PC-3 (cell line): ENCODE data around the gene AGPS. TPM values are rescaled to one million over a fixed set of nuclear protein-coding genes. Genes with fewer than 3 reads are reported as not detected.

Experiments used
- ATAC-seq: fragments of 200-7000 bp; cut with Tn5 transposase; 2 replicates; pipeline ENCODE4 v1.9.1; 2020; ENCODE audit warnings: mild to moderate bottlenecking, moderate library complexity
- BruUV-seq: library from RNA; stranded (reverse); fragments of 400-500 nt; replicated peaks from 2 replicates; lab custom pipeline; 2021; lab: Mats Ljungman, UMichigan
- CTCF ChIA-PET: fragments of 300-600 bp; sonication (Branson Sonifier 250); formaldehyde crosslinking; loops from one replicate; lab custom pipeline; 2022; ENCODE audit warnings: antibody characterized with exemption; lab: Charles Lee
- POLR2A ChIA-PET: fragments of 300-600 bp; sonication (Branson Sonifier 250); formaldehyde crosslinking; loops from one replicate; lab custom pipeline; 2022; ENCODE audit warnings: antibody characterized with exemption; ENCODE audit not compliant: unreplicated experiment; lab: Charles Lee
- DNase-seq: peaks from one replicate; pipeline ENCODE4 v3.0.0-alpha.2; 2015
- H2AFZ ChIP-seq: fragments of 300-600 bp; sonication (generic); 2 replicates; pipeline ENCODE4 v1.6.0; 2016; ENCODE audit warnings: antibody characterized with exemption, low read length
- H3F3A ChIP-seq: fragments of 300-600 bp; sonication (generic); one replicate; pipeline ENCODE4 v1.6.0; 2017; ENCODE audit warnings: antibody characterized with exemption, low read length, control low read depth, mild to moderate bottlenecking; ENCODE audit not compliant: unreplicated experiment
- H3K27ac ChIP-seq: fragments of 300-600 bp; sonication (generic); 2 replicates; pipeline ENCODE4 v1.5.1; 2016; ENCODE audit warnings: mild to moderate bottlenecking, low read length
- H3K27me3 ChIP-seq: fragments of 300-600 bp; sonication (generic); 2 replicates; pipeline ENCODE4 v1.6.1; 2016; ENCODE audit warnings: low read length, mixed read lengths
- H3K36me3 ChIP-seq: fragments of 300-600 bp; sonication (generic); 2 replicates; pipeline ENCODE4 v1.6.1; 2016; ENCODE audit warnings: low read depth, mixed run types, low read length, mixed read lengths
- H3K4me1 ChIP-seq: fragments of 300-600 bp; sonication (generic); 2 replicates; pipeline ENCODE4 v1.5.1; 2016; ENCODE audit warnings: low read length; ENCODE audit not compliant: insufficient read depth
- H3K4me2 ChIP-seq: fragments of 300-600 bp; sonication (generic); 2 replicates; pipeline ENCODE4 v1.6.0; 2016; ENCODE audit warnings: low read length
- H3K4me3 ChIP-seq: fragments of 300-600 bp; sonication (generic); 2 replicates; pipeline ENCODE4 v1.5.1; 2016; ENCODE audit warnings: mild to moderate bottlenecking, low read length, mixed read lengths
- H3K79me2 ChIP-seq: fragments of 300-600 bp; sonication (generic); 2 replicates; pipeline ENCODE4 v1.6.1; 2017; ENCODE audit warnings: low read length, mixed read lengths
- H3K9ac ChIP-seq: fragments of 300-600 bp; sonication (generic); 2 replicates; pipeline ENCODE4 v1.6.0; 2016; ENCODE audit warnings: mild to moderate bottlenecking, low read length
- H3K9me2 ChIP-seq: fragments of 300-600 bp; sonication (generic); replicated peaks from 2 replicates; pipeline ENCODE4 v1.6.1; 2016; ENCODE audit warnings: mixed run types, low read length, mixed read lengths
- H3K9me3 ChIP-seq: fragments of 300-600 bp; sonication (generic); 2 replicates; pipeline ENCODE4 v1.6.1; 2016; ENCODE audit warnings: low read length, mixed read lengths
- H4K20me1 ChIP-seq: fragments of 300-600 bp; sonication (generic); 2 replicates; pipeline ENCODE4 v1.6.1; 2016; ENCODE audit warnings: low read length, mixed read lengths
- EZH2 ChIP-seq: fragments of 300-600 bp; sonication (generic); IDR thresholded peaks from one replicate; pipeline ENCODE4 v1.6.1; 2017; ENCODE audit warnings: antibody characterized with exemption, mild to moderate bottlenecking, low read length; ENCODE audit not compliant: unreplicated experiment
- EZH2phosphoT487 ChIP-seq: fragments of 300-600 bp; sonication (generic); IDR thresholded peaks from 2 replicates; pipeline ENCODE4 v1.6.1; 2018; ENCODE audit warnings: mild to moderate bottlenecking, antibody characterized with exemption, low read length, borderline replicate concordance
- intact Hi-C: fragments of 100-400 bp; cut with micrococcal nuclease; formaldehyde crosslinking; loops from 2 replicates; pipeline ENCODE4 v1.9.0; 2023
- total RNA-seq: library from RNA; depleted of rRNA; stranded (reverse); fragments of >200 nt; gene quantifications from 2 replicates; pipeline ENCODE4 v1.2.3, GENCODE V29; 2014
- TF ChIP-seq, protein P1 (sequence below): fragments of 300-600 bp; sonication (generic); conservative IDR thresholded peaks from 2 replicates; pipeline ENCODE4 v1.5.1; 2017; ENCODE audit warnings: antibody characterized with exemption, low read depth, mild to moderate bottlenecking, low read length

Gene AGPS
- total RNA-seq, 1 experiment from 2014 or later, result 147 TPM

DNA sequence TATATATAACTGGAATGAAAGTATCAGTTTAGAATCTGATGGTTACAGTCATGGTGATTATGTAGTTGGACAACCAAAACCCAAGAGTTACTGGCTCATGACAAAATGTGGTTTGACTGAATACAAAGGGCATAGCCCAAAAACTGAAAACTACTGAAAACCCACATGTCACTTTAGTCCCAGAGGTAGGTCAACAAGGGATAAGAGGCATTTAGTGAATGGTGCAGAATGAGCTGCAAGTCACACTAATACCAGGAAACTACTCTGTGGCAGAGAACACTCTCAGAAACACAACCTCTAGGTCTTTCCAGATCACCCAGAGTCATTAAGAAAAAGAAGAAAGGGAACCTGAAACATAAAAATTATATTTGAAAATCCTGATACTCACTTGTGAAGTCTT, 154.5 kb downstream of the AGPS start:
- no peaks in the 10 kb centered on the region for H3K9me3 ChIP-seq
- ChIA-PET CTCF (no interaction called here), POLR2A (no interaction called here)
- DNase-seq (no peak), ATAC-seq (no peak)
- H3K4me3 ChIP-seq, result no peak overlapping the region
- no peak overlapping the region for H2AFZ ChIP-seq
- no peak overlapping the region for H3K9ac ChIP-seq
- no peaks in the 10 kb centered on the region for H4K20me1 ChIP-seq
- no peak overlapping the region for H3K27ac ChIP-seq
- no peaks in the 10 kb centered on the region for H3K79me2 ChIP-seq
- no peaks in the 10 kb centered on the region for H3K36me3 ChIP-seq
- BruUV-seq, result no TSS peak
- no peaks in the 10 kb centered on the region for H3K9me2 ChIP-seq
- peaks cover 3% of the 10 kb centered on the region; the same call in 1 of the 2 replicates for H3K4me1 ChIP-seq
- no peaks in the 10 kb centered on the region for H3K27me3 ChIP-seq
- TF ChIP-seq EZH2, result no peak
- TF ChIP-seq EZH2phosphoT487, result no peak
- TF ChIP-seq, protein P1, sequence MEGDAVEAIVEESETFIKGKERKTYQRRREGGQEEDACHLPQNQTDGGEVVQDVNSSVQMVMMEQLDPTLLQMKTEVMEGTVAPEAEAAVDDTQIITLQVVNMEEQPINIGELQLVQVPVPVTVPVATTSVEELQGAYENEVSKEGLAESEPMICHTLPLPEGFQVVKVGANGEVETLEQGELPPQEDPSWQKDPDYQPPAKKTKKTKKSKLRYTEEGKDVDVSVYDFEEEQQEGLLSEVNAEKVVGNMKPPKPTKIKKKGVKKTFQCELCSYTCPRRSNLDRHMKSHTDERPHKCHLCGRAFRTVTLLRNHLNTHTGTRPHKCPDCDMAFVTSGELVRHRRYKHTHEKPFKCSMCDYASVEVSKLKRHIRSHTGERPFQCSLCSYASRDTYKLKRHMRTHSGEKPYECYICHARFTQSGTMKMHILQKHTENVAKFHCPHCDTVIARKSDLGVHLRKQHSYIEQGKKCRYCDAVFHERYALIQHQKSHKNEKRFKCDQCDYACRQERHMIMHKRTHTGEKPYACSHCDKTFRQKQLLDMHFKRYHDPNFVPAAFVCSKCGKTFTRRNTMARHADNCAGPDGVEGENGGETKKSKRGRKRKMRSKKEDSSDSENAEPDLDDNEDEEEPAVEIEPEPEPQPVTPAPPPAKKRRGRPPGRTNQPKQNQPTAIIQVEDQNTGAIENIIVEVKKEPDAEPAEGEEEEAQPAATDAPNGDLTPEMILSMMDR, result no peak
- no peak overlapping the region for H3K4me2 ChIP-seq
- intact Hi-C loops, result no loop called here
- H3F3A ChIP-seq, result no peaks in the 10 kb centered on the region

DNA sequence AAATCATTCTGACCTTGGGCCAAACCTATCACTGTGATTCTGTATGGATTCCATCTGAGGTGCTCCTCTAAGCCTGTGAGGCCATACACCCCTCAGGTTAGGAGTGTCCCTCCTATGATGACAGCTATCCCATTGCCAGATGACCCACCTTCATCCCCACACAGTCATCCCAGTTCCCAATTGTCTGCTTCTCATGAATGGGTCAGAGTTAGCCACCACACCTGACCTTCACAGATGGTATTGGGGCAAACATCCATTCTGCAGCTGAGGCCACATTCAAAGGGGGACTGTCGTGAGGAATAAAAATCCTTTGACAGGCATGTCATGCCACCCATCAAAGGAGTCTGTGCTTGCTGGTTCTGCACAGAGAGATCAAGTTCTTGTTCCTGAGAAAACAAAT, 155.2 kb downstream of the AGPS start:
- no peaks in the 10 kb centered on the region for H4K20me1 ChIP-seq
- POLR2A ChIA-PET, result no interaction called here
- no peak overlapping the region for H3K27ac ChIP-seq
- BruUV-seq, result no TSS peak
- H3K27me3 ChIP-seq, result no peaks in the 10 kb centered on the region
- TF ChIP-seq EZH2phosphoT487, result no peak
- TF ChIP-seq EZH2, result no peak
- TF ChIP-seq, protein P1, result no peak
- no peak overlapping the region for H2AFZ ChIP-seq
- H3K36me3 ChIP-seq, result no peaks in the 10 kb centered on the region
- H3F3A ChIP-seq, result no peaks in the 10 kb centered on the region
- H3K4me1 ChIP-seq, result peaks cover 5% of the 10 kb centered on the region; the same call in 1 of the 2 replicates
- no peaks in the 10 kb centered on the region for H3K79me2 ChIP-seq
- H3K9ac ChIP-seq, result no peak overlapping the region
- H3K4me3 ChIP-seq, result no peak overlapping the region
- ATAC-seq, result no peak
- intact Hi-C loops, result no loop called here
- no peaks in the 10 kb centered on the region for H3K9me2 ChIP-seq
- DNase-seq, result no peak
- H3K9me3 ChIP-seq, result no peaks in the 10 kb centered on the region
- CTCF ChIA-PET, result no interaction called here
- no peak overlapping the region for H3K4me2 ChIP-seq

DNA sequence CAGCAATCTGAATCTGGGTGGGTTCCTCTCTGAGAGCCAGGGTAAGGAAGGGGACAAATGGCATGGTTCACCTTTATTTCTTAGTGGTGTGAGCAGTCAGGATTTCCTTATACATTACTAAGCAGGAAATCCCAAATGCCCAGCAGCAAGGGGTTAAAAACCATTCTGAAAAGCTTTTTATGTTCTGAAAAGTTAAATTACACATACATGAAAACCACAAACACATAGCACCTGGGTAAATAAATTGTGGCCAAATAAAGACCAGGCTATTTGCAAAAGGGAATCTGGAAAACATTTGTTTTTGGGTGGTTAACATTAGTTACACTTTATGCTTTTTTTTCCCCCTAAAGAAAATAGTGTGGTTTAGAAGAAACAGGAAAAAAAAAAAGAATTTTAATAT, 156.1 kb downstream of the AGPS start:
- TF ChIP-seq EZH2 (no peak), EZH2phosphoT487 (no peak)
- POLR2A ChIA-PET, result no interaction called here
- intact Hi-C loops, result no loop called here

More for the DNA sequence above, 156.1 kb downstream of the AGPS start:
- no peaks in the 10 kb centered on the region for H3K36me3 ChIP-seq
- H3K79me2 ChIP-seq, result no peaks in the 10 kb centered on the region
- H4K20me1 ChIP-seq, result no peaks in the 10 kb centered on the region
- no peaks in the 10 kb centered on the region for H3K9me3 ChIP-seq
- H3K4me1 ChIP-seq, result peaks cover 5% of the 10 kb centered on the region; the same call in 1 of the 2 replicates
- H2AFZ ChIP-seq, result no peak overlapping the region
- BruUV-seq, result no TSS peak
- no peak for DNase-seq
- no peaks in the 10 kb centered on the region for H3F3A ChIP-seq
- H3K9ac ChIP-seq, result no peak overlapping the region
- H3K27ac ChIP-seq, result no peak overlapping the region
- ATAC-seq, result no peak
- no peak overlapping the region for H3K4me3 ChIP-seq
- H3K9me2 ChIP-seq, result no peaks in the 10 kb centered on the region
- H3K4me2 ChIP-seq, result no peak overlapping the region
- CTCF ChIA-PET, result no interaction called here
- no peaks in the 10 kb centered on the region for H3K27me3 ChIP-seq
